Suppressor macrophage (primary cell): ENCODE measurements around the gene NT5C3A.
"Not testable (repeated sequence)": the region's sequence is repeated elsewhere in the genome, so short reads cannot be mapped to it uniquely, and the experiment has no call there.

Experiments
- DNase-seq, 4 experiments: peaks; one replicate each; pipeline ENCODE4 v3.0.0-alpha.2; 2020 to 2022
- total RNA-seq, 17 experiments: gene quantifications; one replicate each; lab custom pipeline; 2026; ENCODE audit warnings: mixed read lengths in 6 of 17, inconsistent platforms in 3 of 17; lab: John Stamatoyannopoulos, UW

Gene NT5C3A
- 11.8 to 287 (median 21.2) reads per million in 17 experiments for total RNA-seq

DNA sequence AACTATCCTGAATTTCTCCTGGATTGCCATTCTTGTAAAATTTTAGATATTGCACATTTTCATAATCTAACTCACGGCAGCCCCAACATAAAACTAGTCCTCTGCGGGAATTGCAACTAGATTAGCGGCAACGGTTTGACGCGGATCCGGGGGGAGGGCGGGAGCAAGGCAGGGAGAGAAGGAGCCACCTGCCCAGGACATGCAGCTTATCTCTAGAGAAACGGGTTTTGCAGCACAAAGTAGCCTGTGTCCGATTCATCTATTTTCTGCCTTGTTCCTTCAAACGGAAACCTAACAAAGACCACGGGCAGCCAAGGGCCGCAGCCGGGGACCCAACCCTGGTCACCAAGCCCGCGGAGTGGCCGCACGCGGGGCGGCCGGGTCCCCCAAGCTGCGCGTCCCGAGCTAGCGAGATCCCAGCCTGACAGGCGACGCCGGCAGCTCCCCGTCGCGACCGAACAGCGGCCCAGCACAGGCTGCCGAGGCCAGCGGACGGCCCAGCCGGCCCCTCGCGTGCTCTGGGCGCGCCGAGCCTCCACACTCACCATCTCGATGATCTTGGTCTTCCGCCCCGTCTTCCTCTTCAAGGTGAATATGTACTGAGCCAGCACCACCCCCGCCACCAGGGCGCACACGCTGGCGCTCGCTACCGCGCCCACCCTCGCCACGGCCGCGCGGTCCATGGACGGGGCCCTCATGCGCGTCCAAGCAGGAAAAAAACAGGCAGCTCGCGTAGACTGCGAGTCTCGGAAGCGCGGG is at the start of gene NT5C3A:
TSS of gene NT5C3A (minus strand) at position 754 of the 759 bp plus-strand sequence. CDS start at position 683, 71 bp downstream.
- peak in 3 of 4 experiments; percentile 28 to 59 (median 58) for DNase-seq

- no peak for DNase-seq
Observed at GRCh38 chr7:33111614-33112013, 49.0 kb upstream of the NT5C3A start.

DNA sequence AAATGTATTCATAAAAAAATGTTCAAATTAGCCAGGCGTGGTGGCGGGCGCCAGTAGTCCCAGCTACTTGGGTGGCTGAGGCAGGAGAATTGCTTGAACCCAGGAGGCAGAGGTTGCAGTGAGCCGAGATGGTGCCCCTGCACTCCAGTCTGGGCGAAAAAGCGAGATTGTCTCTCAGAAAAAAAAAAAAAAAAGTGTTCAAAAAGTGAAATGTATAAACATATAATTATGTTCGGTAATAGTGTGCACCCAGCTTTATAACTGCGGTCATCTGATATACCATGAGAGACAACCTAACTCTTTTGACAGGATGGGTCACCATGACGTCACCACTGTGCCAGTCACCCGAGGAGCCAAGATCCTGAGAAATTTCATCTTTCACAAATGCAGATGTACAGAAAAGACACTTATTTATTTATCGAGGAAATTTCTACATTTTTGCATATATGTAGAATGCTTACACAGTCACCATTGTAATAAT is 47.2 kb upstream of the NT5C3A start:
- peak; percentile 5 to 45 (median 32) for DNase-seq

- DNase-seq, result peak; percentile 81 to 95 (median 89)
Observed at GRCh38 chr7:33109005-33109757, 46.6 kb upstream of the NT5C3A start, which contains the start of gene RP9. RP9 (minus strand) TSS chr7:33109404; CDS start chr7:33109372, 32 bp downstream.

- DNase-seq, result peak in 2 of 4 experiments; percentile 34 to 35
Observed at GRCh38 chr7:33108554-33109004, 46.0 kb upstream of the NT5C3A start.

DNA sequence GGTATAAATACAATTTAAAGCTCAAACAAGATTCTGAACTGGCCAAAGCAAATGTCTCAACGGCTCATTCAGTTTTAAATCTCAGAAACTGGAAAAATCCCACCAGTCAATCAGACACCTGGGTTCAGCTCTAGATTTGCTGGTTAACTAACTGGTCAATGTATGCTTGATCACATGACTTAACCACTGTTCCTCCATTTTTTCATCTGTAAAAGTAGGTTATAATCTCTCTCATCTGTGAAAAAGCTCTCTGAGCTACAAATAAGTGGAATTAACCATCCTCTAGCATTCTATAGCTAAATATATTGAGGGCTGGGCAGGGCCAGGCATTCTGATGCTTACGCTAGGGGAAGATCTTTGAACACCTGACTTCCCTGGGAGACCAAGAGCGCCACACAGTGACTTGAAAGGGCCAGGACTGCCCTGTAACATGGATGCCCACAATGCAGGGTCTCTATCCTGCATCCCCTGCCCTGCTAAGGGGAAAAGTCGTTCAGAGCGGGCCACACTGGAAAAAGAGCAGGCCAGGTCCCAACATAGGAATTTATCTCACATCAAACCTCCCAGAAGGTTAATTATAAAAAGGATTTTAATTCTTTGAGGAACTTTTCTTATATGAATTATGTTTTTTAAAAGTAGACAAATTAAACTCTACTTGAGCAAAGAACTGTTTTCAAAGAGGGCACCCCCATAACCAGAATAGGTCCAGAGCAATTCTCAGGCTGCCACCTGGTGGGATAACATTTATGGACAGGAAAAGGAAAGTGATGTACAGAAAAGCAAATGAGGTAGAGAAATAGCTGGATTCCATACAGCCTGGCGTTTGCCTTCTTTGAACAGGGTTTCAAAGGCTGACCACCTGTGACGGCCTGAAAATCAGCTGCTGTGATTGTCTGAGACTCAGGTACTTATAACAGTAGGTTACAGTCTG is 44.8 kb upstream of the NT5C3A start:
- DNase-seq, result peak; percentile 28 to 56 (median 42)

DNA sequence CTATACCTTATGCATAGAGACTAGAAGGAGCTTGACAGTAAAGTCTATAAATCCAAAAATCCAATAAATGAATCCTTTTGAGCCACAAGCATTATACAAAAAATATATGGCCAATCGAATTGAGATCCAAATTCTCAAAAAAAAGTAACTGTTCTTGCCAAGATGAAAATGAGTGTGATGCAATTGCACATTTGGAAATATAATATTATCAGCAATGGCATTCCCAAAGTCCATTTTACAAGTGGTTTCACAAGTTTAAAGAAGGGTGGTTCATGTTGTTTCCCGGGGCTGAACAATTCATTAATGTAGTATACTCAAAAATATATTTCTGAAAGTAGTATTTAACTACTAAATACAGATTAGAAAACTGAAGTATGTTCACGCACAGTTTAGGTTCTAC is 39.3 kb upstream of the NT5C3A start:
- no peak for DNase-seq

GRCh38 chr7:33100770-33101169 is 38.2 kb upstream of the NT5C3A start:
- DNase-seq, result no peak

DNA sequence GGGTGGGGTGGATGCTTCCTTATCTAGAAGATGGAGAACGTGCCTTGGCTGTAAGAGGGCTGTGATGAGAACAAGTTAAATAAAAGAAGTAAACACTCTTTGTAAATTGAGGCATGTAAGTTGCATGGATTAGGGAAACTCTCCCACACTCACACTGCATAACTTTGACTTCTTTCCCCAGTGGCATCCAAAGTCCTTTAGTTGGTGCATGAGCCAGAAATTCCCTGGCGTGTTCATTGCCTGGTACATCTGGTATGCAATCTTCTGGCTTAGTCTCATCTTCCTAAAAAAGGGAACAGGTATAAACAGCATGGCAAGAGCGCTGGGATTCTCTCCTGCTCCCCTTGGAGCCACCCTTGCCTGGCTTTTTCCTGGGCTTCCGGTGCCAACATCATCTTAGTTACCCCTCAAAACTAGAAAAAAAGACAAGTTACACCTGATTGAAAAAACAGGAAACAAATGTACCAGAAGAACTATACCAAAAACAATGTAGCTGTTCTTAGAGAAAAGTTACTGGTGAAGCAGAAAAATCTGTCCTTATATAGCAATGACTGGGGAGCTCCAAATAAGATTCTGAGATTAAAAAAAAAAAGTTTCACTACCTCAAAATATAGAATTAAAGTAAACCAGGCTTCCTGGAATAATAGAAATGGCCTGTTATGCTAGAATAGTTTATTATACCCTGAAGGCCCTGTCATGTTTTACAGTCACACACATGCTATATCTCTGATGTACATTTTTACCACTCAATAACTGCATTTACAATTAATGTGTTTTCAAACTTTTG is 36.8 kb upstream of the NT5C3A start:
- DNase-seq, result no peak

DNA sequence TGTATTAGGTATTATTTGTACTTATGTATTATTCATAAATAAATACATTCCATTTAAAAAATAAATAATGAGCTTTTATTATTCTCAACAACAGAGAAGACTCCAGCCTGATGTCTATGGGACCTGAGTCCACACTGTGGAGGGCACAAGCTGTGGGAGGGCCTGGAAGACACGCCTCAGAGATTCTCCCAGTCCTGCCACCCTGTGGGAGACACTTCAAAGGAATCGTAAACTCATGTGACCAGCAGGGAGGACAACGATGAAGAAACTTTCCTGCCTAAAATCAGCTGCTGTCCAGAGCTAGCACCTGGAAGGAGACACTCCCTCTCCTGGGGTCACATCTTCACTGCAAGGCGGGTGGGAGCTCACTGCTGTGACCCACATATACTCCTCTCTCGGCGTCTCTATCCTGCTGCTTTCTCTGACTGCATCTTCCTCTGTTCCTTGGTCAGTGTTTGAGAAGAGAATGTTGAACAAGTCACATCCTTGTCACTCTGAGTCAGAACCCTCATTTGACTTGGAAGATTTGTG is 32.2 kb upstream of the NT5C3A start:
- not testable (repeated sequence) for DNase-seq

DNA sequence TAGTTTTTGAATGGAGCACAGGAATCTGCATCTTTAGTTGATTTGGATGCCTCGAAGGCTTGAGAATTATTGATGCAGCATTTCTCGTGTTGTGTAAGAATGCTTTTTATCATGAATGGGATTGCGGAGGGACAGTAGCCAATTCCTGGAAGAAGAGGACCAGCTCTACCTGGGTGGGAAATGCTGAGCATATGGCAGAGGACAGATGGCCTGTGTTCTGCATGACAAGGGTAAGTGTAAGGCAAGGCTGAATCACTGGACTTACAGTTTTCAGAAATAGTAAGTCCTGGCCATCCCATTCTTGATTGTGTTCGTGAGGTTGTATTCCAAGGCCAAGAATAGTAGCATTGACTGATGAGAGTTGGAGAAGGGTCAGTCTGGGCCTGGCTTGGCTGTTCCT is 30.7 kb upstream of the NT5C3A start:
- no peak for DNase-seq

DNA sequence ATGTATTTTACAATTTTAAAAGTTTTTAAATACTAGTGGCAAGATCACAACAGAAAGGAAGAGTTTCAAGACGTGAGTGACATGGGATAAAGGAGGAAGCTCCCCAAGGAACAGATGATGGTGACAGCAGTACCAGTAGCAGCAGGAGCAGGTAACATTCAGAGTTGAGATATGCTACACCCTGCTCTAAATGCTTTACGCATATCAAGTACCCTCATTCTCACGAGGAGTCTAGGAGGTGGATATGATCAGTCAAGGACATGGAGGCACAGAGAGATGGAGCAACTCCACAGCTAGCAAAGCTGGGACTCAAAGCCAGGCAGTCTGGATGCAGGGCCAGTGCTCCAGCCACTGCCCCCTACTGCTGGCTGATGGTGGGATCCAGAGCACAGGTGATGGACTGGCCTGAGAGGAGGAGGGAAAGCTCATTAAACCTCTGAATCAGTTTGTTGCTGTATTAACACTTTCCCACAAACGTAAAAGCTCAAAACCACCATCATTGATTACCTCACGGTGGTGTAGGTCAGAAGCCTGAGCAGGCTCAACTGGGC is 29.1 kb upstream of the NT5C3A start:
- no peak for DNase-seq

GRCh38 chr7:33091111-33091531 is 28.5 kb upstream of the NT5C3A start:
- DNase-seq, result no peak

GRCh38 chr7:33089142-33089541 is 26.6 kb upstream of the NT5C3A start:
- no peak for DNase-seq

DNA sequence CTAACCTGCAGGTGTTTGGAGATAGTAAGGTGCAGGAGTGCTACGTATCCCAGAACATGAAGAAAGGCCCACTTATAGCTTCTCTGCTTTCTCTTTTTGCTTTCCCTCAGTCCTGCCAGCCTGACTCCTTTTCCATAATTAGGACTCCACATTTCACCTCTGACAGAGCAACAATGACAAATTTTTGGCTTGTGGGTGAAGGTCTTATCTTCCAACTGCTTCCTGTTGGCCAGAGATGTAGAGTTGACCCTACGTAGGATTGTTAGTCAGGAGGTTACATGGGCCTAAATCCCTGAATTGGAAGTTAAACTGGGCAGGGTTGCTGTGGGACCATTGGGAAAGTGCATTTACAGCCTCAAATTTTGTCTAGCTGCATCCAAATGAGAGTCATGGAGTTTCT is 25.3 kb upstream of the NT5C3A start:
- no peak for DNase-seq

DNA sequence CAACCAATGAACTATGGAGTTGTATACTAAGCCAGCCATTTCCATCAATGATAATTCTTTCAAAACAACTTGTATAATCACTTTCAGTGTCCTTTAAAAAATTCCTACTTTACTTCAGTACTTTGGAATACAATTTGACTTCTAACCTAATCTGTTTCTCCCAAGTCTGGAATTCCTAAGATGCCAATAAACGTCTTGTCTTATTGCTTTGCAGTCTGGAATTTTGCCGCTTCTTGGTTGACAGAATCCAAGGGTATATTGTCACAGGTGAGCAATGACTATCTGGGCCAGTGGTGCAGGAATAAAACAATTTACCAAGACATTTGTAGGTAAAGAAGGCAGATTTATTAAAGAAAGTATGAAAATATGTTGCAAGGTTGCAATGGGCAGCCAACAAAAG is 24.8 kb upstream of the NT5C3A start:
- DNase-seq, result no peak

DNA sequence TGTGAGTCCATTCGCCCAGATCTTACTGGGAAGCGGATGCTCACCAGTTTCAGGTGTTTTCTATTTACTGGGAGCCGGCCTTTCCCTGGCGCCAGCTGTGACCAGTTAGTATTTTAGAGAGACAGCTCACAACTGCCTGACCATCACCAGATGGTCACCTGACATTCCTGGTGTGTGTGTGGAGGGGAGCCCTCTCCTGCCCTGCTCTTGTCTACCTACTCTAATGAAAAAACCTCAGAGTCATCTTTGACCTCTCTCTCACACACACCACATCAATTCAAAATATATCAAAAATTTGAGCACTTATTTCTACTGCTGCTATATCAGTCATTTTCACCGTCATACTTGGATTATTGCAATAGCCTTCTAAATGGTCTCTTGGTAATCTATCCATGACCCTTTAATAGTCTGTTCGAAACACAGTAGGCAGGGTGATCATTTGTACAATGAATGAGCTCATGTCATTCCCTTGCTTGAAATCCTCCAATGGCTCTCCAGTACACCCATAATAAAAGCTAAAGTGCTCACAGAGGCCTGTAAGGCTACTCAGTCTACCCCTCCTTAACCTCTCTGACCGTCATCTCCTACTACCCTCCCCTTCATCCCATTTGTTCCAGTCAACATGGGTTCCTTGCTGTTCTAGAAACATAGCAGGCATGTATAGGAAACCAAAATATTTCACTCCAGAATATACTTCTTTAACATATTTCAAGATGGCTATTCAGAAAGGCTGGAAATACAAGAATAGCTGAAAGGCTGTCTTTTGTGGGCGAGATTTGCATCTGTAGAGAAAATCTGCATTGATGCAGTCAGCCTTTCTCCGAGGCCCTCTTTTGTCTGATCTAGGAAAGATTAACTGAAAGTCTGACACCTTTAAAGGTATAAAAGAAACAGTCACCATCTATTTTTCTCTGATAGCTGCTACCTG is 17.5 kb upstream of the NT5C3A start:
- no peak for DNase-seq

DNA sequence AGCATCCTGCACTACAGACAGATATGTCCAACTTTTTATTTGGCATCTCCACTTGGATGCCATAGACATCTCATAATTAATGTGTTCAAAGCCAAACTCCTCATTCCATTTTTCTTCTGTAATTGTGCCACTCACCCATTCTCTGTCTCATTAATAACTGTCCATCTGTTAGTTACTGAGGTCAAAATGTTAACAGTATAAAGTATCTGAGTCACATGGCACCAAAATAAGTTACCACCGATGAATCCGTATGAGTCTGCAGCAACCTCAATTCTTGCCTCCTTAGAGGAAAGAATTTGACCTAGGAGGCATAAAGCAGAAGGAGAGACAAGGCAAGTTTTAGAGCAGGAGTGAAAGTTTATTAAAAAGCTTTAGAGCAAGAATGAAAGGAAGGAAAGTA is 16.5 kb upstream of the NT5C3A start:
- DNase-seq, result no peak

DNA sequence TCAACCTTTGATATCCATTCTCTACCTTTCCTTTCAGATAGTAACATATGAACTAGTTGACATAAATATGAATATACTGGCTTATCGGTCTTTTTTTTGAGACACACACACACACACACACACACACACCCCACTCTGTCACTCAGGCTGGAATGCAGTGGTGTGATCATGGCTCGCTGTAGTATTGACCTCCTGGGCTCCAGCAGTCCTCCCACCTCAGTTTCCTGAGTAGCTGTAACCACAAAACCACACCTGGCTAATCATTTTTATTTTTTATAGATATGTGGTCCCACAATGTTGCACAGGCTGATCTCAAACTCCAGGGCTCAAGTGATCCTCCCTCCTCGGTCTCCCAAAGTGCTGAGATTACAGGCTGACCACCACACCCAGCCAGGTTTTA is 14.2 kb upstream of the NT5C3A start:
- no peak for DNase-seq
